ENCODE data around the gene C3orf18.

DNA sequence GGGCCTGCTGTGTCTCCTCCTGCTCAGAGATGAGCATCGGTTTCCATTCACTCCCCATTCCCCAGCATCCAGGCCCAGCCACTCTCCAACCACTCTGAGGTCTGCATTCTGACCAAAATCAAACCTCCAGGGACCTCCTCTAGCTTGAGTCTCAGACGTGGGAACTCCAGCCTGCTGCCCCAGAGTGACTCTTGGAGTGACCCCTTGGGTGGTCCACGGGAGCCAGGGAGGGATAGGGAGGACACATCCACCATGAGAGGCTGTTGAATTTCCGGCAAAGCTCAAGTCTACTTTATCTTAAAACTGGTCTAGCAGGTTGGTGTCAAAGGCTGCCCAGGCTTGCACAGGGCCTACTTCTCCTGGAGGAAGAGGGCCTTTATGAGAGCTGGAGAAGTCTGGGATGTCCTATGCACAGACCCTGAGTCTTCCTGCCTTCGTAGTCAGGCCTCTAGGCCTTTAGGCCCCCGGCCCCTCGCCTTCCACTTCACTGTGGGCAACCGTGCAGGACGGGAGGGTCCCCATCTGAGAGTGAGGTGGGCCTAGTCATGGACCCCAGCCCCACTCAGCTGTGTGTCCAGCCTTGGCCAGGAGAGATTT, 35.1 kb upstream of the C3orf18 start:
- TF ChIP-seq TARDBP (IDR thresholded peaks at IDR 0.05): no peak
- TF ChIP-seq FOXM1 (IDR thresholded peaks at IDR 0.05; ENCODE audit: borderline replicate concordance): no peak
- TF ChIP-seq HDGF (IDR thresholded peaks at IDR 0.05; ENCODE audit: borderline replicate concordance): no peak
- no peak for TF ChIP-seq ZNF384 (IDR thresholded peaks at IDR 0.05)
- TF ChIP-seq BHLHE40 (IDR thresholded peaks at IDR 0.05; ENCODE audit: borderline replicate concordance): no peak
- TF ChIP-seq SUZ12 (IDR thresholded peaks at IDR 0.05): no peak
- TF ChIP-seq ARNT (IDR thresholded peaks at IDR 0.05): no peak
- no peak for TF ChIP-seq NFRKB (IDR thresholded peaks at IDR 0.05)
- TF ChIP-seq FOXA1 (IDR thresholded peaks at IDR 0.05): no peak
